ENCODE data around the gene NPAS3.

NPAS3 gene

GRCh38 chr14:32940711-32941667 is 2.3 kb downstream of the NPAS3 start:
- no peak for DNase-seq (ENCODE audit: low spot score)

- DNase-seq (ENCODE audit: low spot score), result no peak
Measured at GRCh38 chr14:32941668-32942065, 3.0 kb downstream of the NPAS3 start.

- no peak for DNase-seq (ENCODE audit: low spot score)
Measured at GRCh38 chr14:32947081-32947480, 8.4 kb downstream of the NPAS3 start.

- DNase-seq (ENCODE audit: low spot score), result no peak
Measured at GRCh38 chr14:32947792-32948191, 9.1 kb downstream of the NPAS3 start.

- DNase-seq (ENCODE audit: low spot score), result no peak
Measured at GRCh38 chr14:32950584-32950983, 11.9 kb downstream of the NPAS3 start.

- no peak for DNase-seq (ENCODE audit: low spot score)
Measured at GRCh38 chr14:32967421-32967820, 28.7 kb downstream of the NPAS3 start.

- no peak for DNase-seq (ENCODE audit: low spot score)
Measured at GRCh38 chr14:32968972-32969544, 30.4 kb downstream of the NPAS3 start.

- DNase-seq (ENCODE audit: low spot score), result no peak
Measured at GRCh38 chr14:32977913-32978312, 39.2 kb downstream of the NPAS3 start.

- no peak for DNase-seq (ENCODE audit: low spot score)
Measured at GRCh38 chr14:32978691-32979255, 40.1 kb downstream of the NPAS3 start.

GRCh38 chr14:32980178-32980901 is 41.7 kb downstream of the NPAS3 start:
- DNase-seq (ENCODE audit: low spot score), result no peak

- no peak for DNase-seq (ENCODE audit: low spot score)
Measured at GRCh38 chr14:32980902-32981501, 42.3 kb downstream of the NPAS3 start.

- no peak for DNase-seq (ENCODE audit: low spot score)
Measured at GRCh38 chr14:32984241-32984930, 45.7 kb downstream of the NPAS3 start.

GRCh38 chr14:32985866-32986265 is 47.2 kb downstream of the NPAS3 start:
- DNase-seq (ENCODE audit: low spot score), result no peak

- DNase-seq (ENCODE audit: low spot score), result peak; percentile 59
Measured at GRCh38 chr14:32986791-32987540, 48.3 kb downstream of the NPAS3 start.

- DNase-seq (ENCODE audit: low spot score), result no peak
Measured at GRCh38 chr14:32991691-32992090, 53.0 kb downstream of the NPAS3 start.

GRCh38 chr14:32993921-32994320 is 55.2 kb downstream of the NPAS3 start:
- DNase-seq (ENCODE audit: low spot score), result no peak

- no peak for DNase-seq (ENCODE audit: low spot score)
Measured at GRCh38 chr14:32996343-32996742, 57.7 kb downstream of the NPAS3 start.

GRCh38 chr14:32998433-32998832 is 59.8 kb downstream of the NPAS3 start:
- peak; percentile 20 for DNase-seq (ENCODE audit: low spot score)

- DNase-seq (ENCODE audit: low spot score), result no peak
Measured at GRCh38 chr14:33009673-33010072, 71.0 kb downstream of the NPAS3 start.

- DNase-seq (ENCODE audit: low spot score), result no peak
Measured at GRCh38 chr14:33010495-33010894, 71.8 kb downstream of the NPAS3 start.

- no peak for DNase-seq (ENCODE audit: low spot score)
Measured at GRCh38 chr14:33014710-33015109, 76.0 kb downstream of the NPAS3 start.

All from AG20443 (cell line).